ENCODE results near the gene CLASRP. TPM values are rescaled to one million over a fixed set of nuclear protein-coding genes. Genes with fewer than 3 reads are reported as not detected.
"Not testable (repeated sequence)": the region's sequence is repeated elsewhere in the genome, so short reads cannot be mapped to it uniquely, and the experiment has no call there.

CLASRP gene
- total RNA-seq, 2 donors from 2014 or later, result 53.5 to 82.6 TPM

DNA sequence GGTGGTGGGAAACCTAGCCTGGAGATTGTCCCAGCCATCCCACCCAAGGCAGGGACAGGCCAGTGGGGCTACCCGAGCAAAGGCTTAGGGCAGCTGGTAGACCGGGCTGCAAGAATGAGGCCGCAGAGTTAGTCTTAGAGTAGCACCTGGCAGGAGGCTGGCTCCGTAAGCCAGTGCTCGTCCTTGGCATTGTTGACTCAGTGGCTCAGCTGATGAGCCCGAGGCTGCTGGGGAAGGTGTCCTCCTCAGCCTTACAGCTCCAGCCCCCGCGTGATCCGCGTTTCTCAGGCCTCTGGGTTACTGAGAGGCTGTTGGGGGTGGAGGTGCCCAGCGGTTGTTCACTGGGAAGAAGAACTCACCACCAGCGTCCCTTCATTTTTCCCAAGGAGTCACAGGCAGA lies 78.8 kb downstream of the CLASRP start:
- TF ChIP-seq, protein P1, sequence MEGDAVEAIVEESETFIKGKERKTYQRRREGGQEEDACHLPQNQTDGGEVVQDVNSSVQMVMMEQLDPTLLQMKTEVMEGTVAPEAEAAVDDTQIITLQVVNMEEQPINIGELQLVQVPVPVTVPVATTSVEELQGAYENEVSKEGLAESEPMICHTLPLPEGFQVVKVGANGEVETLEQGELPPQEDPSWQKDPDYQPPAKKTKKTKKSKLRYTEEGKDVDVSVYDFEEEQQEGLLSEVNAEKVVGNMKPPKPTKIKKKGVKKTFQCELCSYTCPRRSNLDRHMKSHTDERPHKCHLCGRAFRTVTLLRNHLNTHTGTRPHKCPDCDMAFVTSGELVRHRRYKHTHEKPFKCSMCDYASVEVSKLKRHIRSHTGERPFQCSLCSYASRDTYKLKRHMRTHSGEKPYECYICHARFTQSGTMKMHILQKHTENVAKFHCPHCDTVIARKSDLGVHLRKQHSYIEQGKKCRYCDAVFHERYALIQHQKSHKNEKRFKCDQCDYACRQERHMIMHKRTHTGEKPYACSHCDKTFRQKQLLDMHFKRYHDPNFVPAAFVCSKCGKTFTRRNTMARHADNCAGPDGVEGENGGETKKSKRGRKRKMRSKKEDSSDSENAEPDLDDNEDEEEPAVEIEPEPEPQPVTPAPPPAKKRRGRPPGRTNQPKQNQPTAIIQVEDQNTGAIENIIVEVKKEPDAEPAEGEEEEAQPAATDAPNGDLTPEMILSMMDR (IDR thresholded peaks at IDR 0.05), result no peak
- intact Hi-C loops (cut with DNase I), result no loop called here
- H3K36me3 ChIP-seq, result no peaks in the 10 kb centered on the region
- no peak overlapping the region for H3K27ac ChIP-seq
- no peaks in the 10 kb centered on the region for H3K9me3 ChIP-seq
- DNase-seq, result peak; percentile 45
- H3K4me3 ChIP-seq, result no peak overlapping the region
- H3K9ac ChIP-seq (ENCODE audit: low read depth in 2 of 2, low read length in 2 of 2), result peak overlapping the region in 1 of 2 donors; percentile 61
- no peaks in the 10 kb centered on the region for H3K27me3 ChIP-seq
- peaks cover 18% of the 10 kb centered on the region for H3K4me1 ChIP-seq

DNA sequence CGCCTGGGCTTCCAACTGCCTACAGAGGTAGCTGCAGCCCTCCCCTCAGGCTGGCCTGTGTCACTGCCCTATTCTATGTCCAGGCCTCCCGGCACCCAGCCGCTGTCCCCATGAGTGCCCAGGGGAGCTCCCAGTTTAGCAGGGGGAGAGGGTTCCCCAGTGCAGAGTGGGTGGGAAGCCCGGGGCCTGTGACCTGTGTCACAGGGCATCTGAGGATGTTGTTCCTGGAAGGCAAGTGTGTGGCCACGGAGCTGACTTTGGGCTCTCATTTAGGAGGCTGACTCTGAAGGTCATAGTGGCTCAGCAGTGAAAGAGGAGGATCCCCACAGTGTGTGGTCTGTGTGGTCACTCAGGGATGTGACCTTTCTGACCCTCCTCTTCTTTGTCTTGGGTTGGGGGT lies 79.3 kb downstream of the CLASRP start:
- Histone ChIP-seq H3K27me3 (no peaks in the 10 kb centered on the region), H3K9ac (ENCODE audit: low read depth in 2 of 2, low read length in 2 of 2) (peak overlapping the region in 1 of 2 donors; percentile 61), H3K36me3 (no peaks in the 10 kb centered on the region), H3K4me3 (no peak overlapping the region), H3K4me1 (peaks cover 18% of the 10 kb centered on the region), H3K9me3 (no peaks in the 10 kb centered on the region), H3K27ac (no peak overlapping the region)
- no peak for DNase-seq
- intact Hi-C loops (cut with DNase I), result no loop called here
- TF ChIP-seq, protein P1 (IDR thresholded peaks at IDR 0.05), result no peak

DNA sequence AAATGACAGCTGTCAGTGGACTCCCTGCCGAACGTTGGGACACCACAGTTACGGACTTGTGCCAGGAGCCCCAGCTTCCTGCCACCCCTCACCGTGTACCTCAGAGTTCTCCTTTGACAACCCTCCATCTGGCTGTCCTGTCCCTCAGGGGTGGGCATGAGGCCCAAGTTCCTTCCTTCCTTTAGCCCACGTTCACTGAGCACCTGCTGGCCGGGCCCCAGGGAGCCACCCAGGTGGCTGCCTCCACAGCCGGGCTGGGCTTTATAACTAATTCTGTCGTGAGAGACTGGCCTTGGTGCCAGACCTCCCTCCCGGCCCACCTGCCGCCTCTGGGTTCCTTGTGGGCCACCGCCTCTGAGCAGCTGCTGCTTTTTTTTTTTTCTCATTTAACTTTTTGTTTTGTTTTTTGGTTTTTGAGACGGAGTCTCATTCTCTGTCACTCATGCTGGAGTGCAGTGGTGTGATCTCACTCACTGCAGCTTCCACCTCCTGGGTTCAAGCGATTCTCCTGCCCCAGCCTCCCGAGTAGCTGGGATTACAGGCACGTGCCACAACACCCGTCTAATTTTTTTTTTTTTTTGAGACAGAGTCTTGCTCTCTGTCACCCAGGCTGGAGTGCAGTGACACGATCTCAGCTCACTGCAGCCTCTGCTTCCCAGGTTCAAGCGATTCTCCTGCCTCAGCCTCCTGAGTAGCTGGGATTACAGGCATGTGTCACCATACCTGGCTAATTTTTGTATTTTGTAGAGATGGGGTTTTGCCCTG lies 79.9 kb downstream of the CLASRP start:
- peak overlapping the region; percentile 39 to 61 for H3K9ac ChIP-seq (ENCODE audit: low read depth in 2 of 2, low read length in 2 of 2)
- H3K4me3 ChIP-seq; H3K36me3 ChIP-seq; intact Hi-C loops (cut with DNase I); H3K27me3 ChIP-seq; H3K9me3 ChIP-seq; H3K27ac ChIP-seq: not testable (repeated sequence)
- peak; percentile 51 for DNase-seq
- peaks cover 15% of the 10 kb centered on the region for H3K4me1 ChIP-seq

DNA sequence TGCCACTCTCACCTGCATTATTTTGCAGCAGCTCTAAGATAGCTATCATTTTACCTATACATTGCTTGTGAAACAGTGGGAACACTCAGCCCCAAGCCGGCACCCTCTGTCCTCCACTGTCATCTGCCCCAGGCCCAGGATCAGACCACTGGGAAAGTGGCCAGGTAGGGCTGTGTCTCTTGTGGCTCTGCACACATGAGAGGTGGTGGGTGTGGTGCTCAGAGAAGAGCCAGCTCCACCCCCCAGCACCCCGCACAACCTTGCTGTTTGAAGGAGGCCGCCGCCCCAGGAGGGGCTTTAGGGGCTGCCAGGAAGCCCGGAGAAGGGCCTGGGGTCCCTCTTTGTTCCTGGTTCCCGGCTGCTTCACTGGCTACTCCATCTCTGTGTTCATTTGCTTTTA lies 80.7 kb downstream of the CLASRP start:
- H3K9ac ChIP-seq (ENCODE audit: low read depth in 2 of 2, low read length in 2 of 2), result peak overlapping the region in 1 of 2 donors; percentile 40
- H3K27ac ChIP-seq, result no peak overlapping the region
- no peak overlapping the region for H3K4me3 ChIP-seq
- H3K4me1 ChIP-seq, result peaks cover 8% of the 10 kb centered on the region
- intact Hi-C loops (cut with DNase I), result no loop called here
- no peaks in the 10 kb centered on the region for H3K27me3 ChIP-seq
- TF ChIP-seq, protein P1 (IDR thresholded peaks at IDR 0.05), result no peak
- H3K9me3 ChIP-seq, result no peaks in the 10 kb centered on the region
- peak; percentile 35 for DNase-seq
- no peaks in the 10 kb centered on the region for H3K36me3 ChIP-seq

Other genes with a start within 250 kb of the CLASRP start
- 10 to 100 TPM; 15.1 to 20.7 TPM for gene BCAM, start 229.9 kb upstream of the CLASRP start, total RNA-seq
- gene NECTIN2, start 192.7 kb upstream of the CLASRP start, total RNA-seq, result 100 to 1,000 TPM; 115 to 121 TPM
- 100 to 1,000 TPM in 1 of 2 donors, 10 to 100 TPM in 1; 60.0 to 167 TPM for gene TOMM40, start 147.8 kb upstream of the CLASRP start, total RNA-seq
- 10 to 100 TPM; 36.3 to 78.9 TPM for gene APOE, start 133.2 kb upstream of the CLASRP start, total RNA-seq
- 10 to 100 TPM; 10.4 to 19.9 TPM for gene APOC1, start 124.4 kb upstream of the CLASRP start, total RNA-seq
- gene APOC4, start 96.8 kb upstream of the CLASRP start, total RNA-seq, result not detected
- 1 to 10 TPM; 1.4 to 2.7 TPM for gene APOC2, start 93.0 kb upstream of the CLASRP start, total RNA-seq
- 100 to 1,000 TPM in 1 of 2 donors, 10 to 100 TPM in 1; 98.6 to 165 TPM for gene CLPTM1, start 83.7 kb upstream of the CLASRP start, total RNA-seq
- gene RELB, start 37.6 kb upstream of the CLASRP start, total RNA-seq, result 10 to 100 TPM; 17.1 to 42.4 TPM
- gene ZNF296, start 37.4 kb downstream of the CLASRP start, total RNA-seq, result 1 to 10 TPM; 3.4 to 7.0 TPM
- 10 to 100 TPM; 22.4 to 37.5 TPM for gene GEMIN7, start 40.2 kb downstream of the CLASRP start, total RNA-seq
- gene PPP1R37, start 54.1 kb downstream of the CLASRP start, total RNA-seq, result 10 to 100 TPM; 28.2 to 46.9 TPM
- gene NKPD1, start 121.9 kb downstream of the CLASRP start, total RNA-seq, result under 1 TPM in 1 of 2 donors, not detected in 1; 0.07 TPM
- gene TRAPPC6A, start 139.2 kb downstream of the CLASRP start, total RNA-seq, result 10 to 100 TPM; 17.2 to 35.2 TPM
- gene BLOC1S3, start 139.7 kb downstream of the CLASRP start, total RNA-seq, result 10 to 100 TPM; 10.4 to 15.9 TPM
- 1 to 10 TPM; 1.4 to 1.6 TPM for gene EXOC3L2, start 206.4 kb downstream of the CLASRP start, total RNA-seq
- 10 to 100 TPM; 12.7 to 28.6 TPM for gene MARK4, start 212.2 kb downstream of the CLASRP start, total RNA-seq